Upper lobe of left lung (tissue), 6 donors: ENCODE measurements around the gene ZNF716. TPM values are rescaled to one million over a fixed set of nuclear protein-coding genes. Genes with fewer than 3 reads are reported as not detected.

Source experiments
- ATAC-seq, 2 donors: fragments of 200-7000 bp; cut with Tn5 transposase; one replicate each; pipeline ENCODE4 v1.9.1; 2022; ENCODE audit warnings: mild to moderate bottlenecking in 2 of 2, moderate library complexity in 2 of 2; ENCODE audit not compliant: low FRiP score in 2 of 2
- DNase-seq, 2 donors: peaks; one replicate each; pipeline ENCODE4 v3.0.0-alpha.2; 2019 to 2020
- H3K27ac ChIP-seq, 4 donors: fragments of 200-600 bp; sonication (generic); one replicate each; pipeline ENCODE4 v1.5.1; 2016 to 2019
- H3K27me3 ChIP-seq, 4 donors: fragments of 200-600 bp; sonication (generic); one replicate each; pipeline ENCODE4 v1.5.1; 2017 to 2019
- H3K36me3 ChIP-seq, 4 donors: fragments of 200-600 bp; sonication (generic); one replicate each; pipeline ENCODE4 v1.5.1; 2016 to 2019
- H3K4me1 ChIP-seq, 4 donors: fragments of 200-600 bp; sonication (generic); one replicate each; pipeline ENCODE4 v1.5.1; 2018 to 2019
- H3K4me3 ChIP-seq, 4 donors: fragments of 200-600 bp; sonication (generic); one replicate each; pipeline ENCODE4 v1.5.1; 2017 to 2019; ENCODE audit warnings: mild to moderate bottlenecking in 2 of 4, moderate library complexity in 1 of 4
- H3K9me3 ChIP-seq, 4 donors: fragments of 200-600 bp; sonication (generic); one replicate each; pipeline ENCODE4 v1.5.1; 2018 to 2019
- EP300 ChIP-seq, 4 donors: sonication (generic); formaldehyde crosslinking; IDR thresholded peaks; one replicate each; pipeline ENCODE4 v1.5.1; 2017; ENCODE audit warnings: antibody characterized with exemption in 4 of 4, control low read depth in 2 of 4
- POLR2A ChIP-seq, 4 donors: fragments of 450-650 bp; IDR thresholded peaks; one replicate each; pipeline ENCODE4 v1.5.1; 2016 to 2017; ENCODE audit warnings: antibody characterized with exemption in 4 of 4, mild to moderate bottlenecking in 2 of 4
- POLR2AphosphoS5 ChIP-seq, 2 donors: sonication (generic); formaldehyde crosslinking; IDR thresholded peaks; one replicate each; pipeline ENCODE4 v1.5.1; 2017; ENCODE audit warnings: antibody characterized with exemption in 2 of 2
- WGBS, 2 donors: methylation state at CpG; one replicate each; pipeline ENCODE4 v1.1.5; 2017 to 2018; 5-methylcytosine and 5-hydroxymethylcytosine counted together
- small RNA-seq, 4 donors: library from RNA; depleted of rRNA; stranded (forward); fragments of <200 nt; gene quantifications; one replicate each; pipeline ENCODE3, GENCODE V24; 2016
- total RNA-seq, 6 donors: library from RNA; depleted of rRNA in 4 of 6; stranded (reverse); fragments of >200 nt in 4 of 6; gene quantifications; one replicate each; pipeline versions ENCODE4 v1.1.0 to v1.2.1, GENCODE V29; 2016 to 2021
- TF ChIP-seq, protein P1 (sequence below), 6 experiments: fragments of 450-650 bp in 4 of 6; fragments of 200-600 bp in 2 of 6; sonication (generic) in 2 of 6; IDR thresholded peaks; one replicate each; pipeline ENCODE4 v1.5.1; 2016 to 2019; ENCODE audit warnings: antibody characterized with exemption in 6 of 6
- donor health status: DM: no; HTN: no; CAD: no; lungs with moderate emphysema.
- donor health status: DM: no; HTN: yes; CAD: no; lungs with severe emphysema.

The ZNF716 gene
- total RNA-seq, 6 donors from 2014 or later, result not detected

GRCh38 chr7:57505176-57505575 is 55.2 kb downstream of the ZNF716 start:
- ATAC-seq, result no peak
- H3K9me3 ChIP-seq, result peaks cover 0 to 22% (median 2%) of the 10 kb centered on the region in 4 donors
- no peaks in the 10 kb centered on the region for H3K27me3 ChIP-seq
- H3K27ac ChIP-seq, result no peak overlapping the region
- TF ChIP-seq POLR2AphosphoS5 (IDR thresholded peaks at IDR 0.05) (no peak), POLR2A (IDR thresholded peaks at IDR 0.05) (no peak), EP300 (IDR thresholded peaks at IDR 0.05) (no peak)
- TF ChIP-seq, protein P1, sequence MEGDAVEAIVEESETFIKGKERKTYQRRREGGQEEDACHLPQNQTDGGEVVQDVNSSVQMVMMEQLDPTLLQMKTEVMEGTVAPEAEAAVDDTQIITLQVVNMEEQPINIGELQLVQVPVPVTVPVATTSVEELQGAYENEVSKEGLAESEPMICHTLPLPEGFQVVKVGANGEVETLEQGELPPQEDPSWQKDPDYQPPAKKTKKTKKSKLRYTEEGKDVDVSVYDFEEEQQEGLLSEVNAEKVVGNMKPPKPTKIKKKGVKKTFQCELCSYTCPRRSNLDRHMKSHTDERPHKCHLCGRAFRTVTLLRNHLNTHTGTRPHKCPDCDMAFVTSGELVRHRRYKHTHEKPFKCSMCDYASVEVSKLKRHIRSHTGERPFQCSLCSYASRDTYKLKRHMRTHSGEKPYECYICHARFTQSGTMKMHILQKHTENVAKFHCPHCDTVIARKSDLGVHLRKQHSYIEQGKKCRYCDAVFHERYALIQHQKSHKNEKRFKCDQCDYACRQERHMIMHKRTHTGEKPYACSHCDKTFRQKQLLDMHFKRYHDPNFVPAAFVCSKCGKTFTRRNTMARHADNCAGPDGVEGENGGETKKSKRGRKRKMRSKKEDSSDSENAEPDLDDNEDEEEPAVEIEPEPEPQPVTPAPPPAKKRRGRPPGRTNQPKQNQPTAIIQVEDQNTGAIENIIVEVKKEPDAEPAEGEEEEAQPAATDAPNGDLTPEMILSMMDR (IDR thresholded peaks at IDR 0.05), result no peak
- 80 to 100% methylated on average over 1 of the region's 1 CpG for WGBS, 2 donors
- DNase-seq, result no peak
- H3K36me3 ChIP-seq, result no peaks in the 10 kb centered on the region
- no peaks in the 10 kb centered on the region for H3K4me1 ChIP-seq
- no peak overlapping the region for H3K4me3 ChIP-seq

Small RNAs within 50 kb of the gene (small RNA-seq; reads per million reads assigned to genes)
- gene MIR3147, result 0 reads per million in 4 donors
